Measurements from ENCODE around the gene STAB1. TPM values are rescaled to one million over a fixed set of nuclear protein-coding genes. Genes with fewer than 3 reads are reported as not detected.

STAB1 gene
- total RNA-seq, 1 donor from 2014 or later: 866 TPM

GRCh38 chr3:52535411-52536111, 40.4 kb downstream of the STAB1 start:
- TF ChIP-seq, protein P1, sequence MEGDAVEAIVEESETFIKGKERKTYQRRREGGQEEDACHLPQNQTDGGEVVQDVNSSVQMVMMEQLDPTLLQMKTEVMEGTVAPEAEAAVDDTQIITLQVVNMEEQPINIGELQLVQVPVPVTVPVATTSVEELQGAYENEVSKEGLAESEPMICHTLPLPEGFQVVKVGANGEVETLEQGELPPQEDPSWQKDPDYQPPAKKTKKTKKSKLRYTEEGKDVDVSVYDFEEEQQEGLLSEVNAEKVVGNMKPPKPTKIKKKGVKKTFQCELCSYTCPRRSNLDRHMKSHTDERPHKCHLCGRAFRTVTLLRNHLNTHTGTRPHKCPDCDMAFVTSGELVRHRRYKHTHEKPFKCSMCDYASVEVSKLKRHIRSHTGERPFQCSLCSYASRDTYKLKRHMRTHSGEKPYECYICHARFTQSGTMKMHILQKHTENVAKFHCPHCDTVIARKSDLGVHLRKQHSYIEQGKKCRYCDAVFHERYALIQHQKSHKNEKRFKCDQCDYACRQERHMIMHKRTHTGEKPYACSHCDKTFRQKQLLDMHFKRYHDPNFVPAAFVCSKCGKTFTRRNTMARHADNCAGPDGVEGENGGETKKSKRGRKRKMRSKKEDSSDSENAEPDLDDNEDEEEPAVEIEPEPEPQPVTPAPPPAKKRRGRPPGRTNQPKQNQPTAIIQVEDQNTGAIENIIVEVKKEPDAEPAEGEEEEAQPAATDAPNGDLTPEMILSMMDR (IDR thresholded peaks at IDR 0.05; ENCODE audit: unreplicated experiment): no peak
- H3K4me1 Mint-ChIP-seq (ENCODE audit: unreplicated experiment): peaks cover 29% of the 10 kb centered on the region
- DNase-seq (ENCODE audit: low spot score): peak; percentile 4
- peaks cover 21% of the 10 kb centered on the region for H3K36me3 Mint-ChIP-seq (ENCODE audit: low read depth, unreplicated experiment)
- H3K9me3 Mint-ChIP-seq (ENCODE audit: unreplicated experiment): no peaks in the 10 kb centered on the region
- peaks cover 30% of the 10 kb centered on the region for H3K27me3 Mint-ChIP-seq (ENCODE audit: unreplicated experiment)
- peak overlapping the region; percentile 67 for H3K27ac Mint-ChIP-seq (ENCODE audit: unreplicated experiment)
- H3K4me3 Mint-ChIP-seq (ENCODE audit: unreplicated experiment): peak overlapping the region; percentile 88

- DNase-seq (ENCODE audit: low spot score): no peak
- Mint-ChIP-seq H3K9me3 (ENCODE audit: unreplicated experiment) (no peaks in the 10 kb centered on the region), H3K36me3 (ENCODE audit: low read depth, unreplicated experiment) (peaks cover 26% of the 10 kb centered on the region), H3K4me3 (ENCODE audit: unreplicated experiment) (peak overlapping the region; percentile 86), H3K27ac (ENCODE audit: unreplicated experiment) (peak overlapping the region; percentile 61), H3K4me1 (ENCODE audit: unreplicated experiment) (peaks cover 29% of the 10 kb centered on the region), H3K27me3 (ENCODE audit: unreplicated experiment) (peaks cover 30% of the 10 kb centered on the region)
- TF ChIP-seq, protein P1 (IDR thresholded peaks at IDR 0.05; ENCODE audit: unreplicated experiment): no peak
Observed at GRCh38 chr3:52536112-52536368, 40.9 kb downstream of the STAB1 start.

DNA sequence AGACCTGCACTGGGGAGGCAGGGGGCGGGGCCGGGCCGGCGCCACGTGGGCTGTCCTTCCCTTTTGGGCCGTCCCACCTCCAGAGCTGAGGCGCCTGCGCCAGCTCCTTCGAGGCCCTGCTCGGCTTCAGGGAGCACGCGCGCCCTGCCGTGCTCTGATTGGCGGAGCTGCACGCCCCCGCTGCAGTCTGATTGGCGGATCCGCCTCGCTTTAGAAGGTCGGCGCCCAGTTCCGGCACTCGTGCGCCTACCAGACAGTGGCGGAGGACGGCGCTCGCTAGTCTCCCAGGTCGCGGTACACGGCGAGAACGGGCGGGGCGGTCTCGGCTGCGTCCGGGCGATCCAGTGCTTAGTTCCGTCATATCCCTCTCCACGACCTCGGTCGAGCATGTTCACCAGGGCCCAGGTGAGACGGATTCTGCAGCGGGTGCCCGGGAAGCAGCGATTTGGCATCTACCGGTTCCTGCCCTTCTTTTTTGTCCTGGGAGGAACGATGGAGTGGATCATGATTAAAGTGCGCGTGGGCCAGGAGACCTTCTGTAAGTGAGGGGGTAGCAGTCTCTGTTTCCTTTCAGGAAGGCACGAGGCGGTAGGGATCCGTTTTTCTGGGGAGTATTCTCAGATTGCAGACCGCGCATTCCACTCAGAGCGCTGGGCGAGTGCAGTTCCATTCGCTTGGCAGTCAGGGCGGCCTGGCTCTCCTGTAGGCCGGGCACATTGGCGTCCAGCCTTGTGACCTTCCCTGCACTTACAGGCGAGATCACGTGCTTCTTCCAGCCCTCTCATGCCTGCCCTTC, 41.4 kb downstream of the STAB1 start, which contains the start of gene UQCC5:
Gene UQCC5, plus strand, starts transcription at position 237 of the 796 bp plus-strand sequence. Its CDS starts 151 bp downstream, at position 388.
- Mint-ChIP-seq H3K36me3 (ENCODE audit: low read depth, unreplicated experiment) (peaks cover 26% of the 10 kb centered on the region), H3K9me3 (ENCODE audit: unreplicated experiment) (no peaks in the 10 kb centered on the region), H3K4me1 (ENCODE audit: unreplicated experiment) (peaks cover 26% of the 10 kb centered on the region), H3K4me3 (ENCODE audit: unreplicated experiment) (peak within 1 kb of the TSS; percentile 97), H3K27ac (ENCODE audit: unreplicated experiment) (peak within 1 kb of the TSS; percentile 95), H3K27me3 (ENCODE audit: unreplicated experiment) (peaks cover 30% of the 10 kb centered on the region)
- DNase-seq (ENCODE audit: low spot score): peak; percentile 98
- TF ChIP-seq, protein P1 (IDR thresholded peaks at IDR 0.05; ENCODE audit: unreplicated experiment): no peak

- Mint-ChIP-seq H3K4me3 (ENCODE audit: unreplicated experiment) (peak overlapping the region; percentile 97), H3K36me3 (ENCODE audit: low read depth, unreplicated experiment) (peaks cover 26% of the 10 kb centered on the region), H3K4me1 (ENCODE audit: unreplicated experiment) (peaks cover 26% of the 10 kb centered on the region), H3K27ac (ENCODE audit: unreplicated experiment) (peak overlapping the region; percentile 95), H3K9me3 (ENCODE audit: unreplicated experiment) (no peaks in the 10 kb centered on the region), H3K27me3 (ENCODE audit: unreplicated experiment) (peaks cover 24% of the 10 kb centered on the region)
- DNase-seq (ENCODE audit: low spot score): no peak
- TF ChIP-seq, protein P1 (IDR thresholded peaks at IDR 0.05; ENCODE audit: unreplicated experiment): no peak
Observed at GRCh38 chr3:52537165-52537620, 42.1 kb downstream of the STAB1 start.
